Measurements from ENCODE around the gene GPC6.

- TF ChIP-seq CTCF (IDR thresholded peaks at IDR 0.05; ENCODE audit: poor library complexity) (no peak), EZH2 (IDR thresholded peaks at IDR 0.05; ENCODE audit: borderline replicate concordance) (no peak), EZH2phosphoT487 (IDR thresholded peaks at IDR 0.05; ENCODE audit: low read depth, severe bottlenecking, unreplicated experiment) (no peak)
Measured at GRCh38 chr13:93304134-93304533, 77.5 kb downstream of the GPC6 start.
